GM06990 (cell line): ENCODE data around the gene BRF1.
A peak's percentile ranks its signal among the peaks of the same experiment; 100 is the strongest.
"Not testable (repeated sequence)": the region's sequence is repeated elsewhere in the genome, so short reads cannot be mapped to it uniquely, and the experiment has no call there.

Experiments
- DNase-seq: peaks from one replicate; pipeline ENCODE4 v3.0.0-alpha.2; 2011; ENCODE audit not compliant: insufficient read length; ENCODE audit errors: extremely low read depth
- H3K27me3 ChIP-seq: replicated peaks from 2 replicates; pipeline ENCODE4 v1.6.0; 2011; ENCODE audit warnings: low read length; ENCODE audit not compliant: control insufficient read depth, insufficient read depth
- H3K36me3 ChIP-seq: 2 replicates; pipeline ENCODE4 v1.5.1; 2011; ENCODE audit warnings: low read length; ENCODE audit not compliant: control insufficient read depth, insufficient read depth
- H3K4me3 ChIP-seq: replicated peaks from 2 replicates; pipeline ENCODE4 v1.5.1; 2011; ENCODE audit warnings: low read depth, mild to moderate bottlenecking, control low read depth, low read length
- CTCF ChIP-seq: IDR thresholded peaks from 2 replicates; pipeline ENCODE4 v1.5.1; 2011; ENCODE audit warnings: low read length, control low read depth, mild to moderate bottlenecking, inconsistent platforms; ENCODE audit not compliant: insufficient read depth, poor library complexity, severe bottlenecking

BRF1 gene

GRCh38 chr14:105283028-105283427 lies 17.8 kb downstream of the BRF1 start:
- Histone ChIP-seq H3K36me3 (peaks cover 1% of the 10 kb centered on the region), H3K4me3 (no peak overlapping the region), H3K27me3 (no peaks in the 10 kb centered on the region)
- DNase-seq: no peak
- no peak for TF ChIP-seq CTCF

- H3K36me3 ChIP-seq: peaks cover 1% of the 10 kb centered on the region
- no peak for TF ChIP-seq CTCF
- DNase-seq: no peak
- no peaks in the 10 kb centered on the region for H3K27me3 ChIP-seq
- no peak overlapping the region for H3K4me3 ChIP-seq
These were observed 18.6 kb downstream of the BRF1 start for GRCh38 chr14:105282098-105282725.

GRCh38 chr14:105281371-105282097 lies 19.3 kb downstream of the BRF1 start:
- no peak for DNase-seq
- TF ChIP-seq CTCF: peak; percentile 63
- Histone ChIP-seq H3K27me3 (no peaks in the 10 kb centered on the region), H3K36me3 (peaks cover 1% of the 10 kb centered on the region), H3K4me3 (no peak overlapping the region)

- Histone ChIP-seq H3K36me3 (peaks cover 1% of the 10 kb centered on the region), H3K27me3 (no peaks in the 10 kb centered on the region), H3K4me3 (no peak overlapping the region)
- DNase-seq: no peak
- no peak for TF ChIP-seq CTCF
These were observed 20.3 kb downstream of the BRF1 start for GRCh38 chr14:105280525-105280924.

- Histone ChIP-seq H3K27me3 (no peaks in the 10 kb centered on the region), H3K4me3 (no peak overlapping the region), H3K36me3 (peaks cover 1% of the 10 kb centered on the region)
- no peak for TF ChIP-seq CTCF
- DNase-seq: no peak
These were observed 21.0 kb downstream of the BRF1 start for GRCh38 chr14:105279642-105280361.

- not testable (repeated sequence) for H3K36me3 ChIP-seq, H3K27me3 ChIP-seq, DNase-seq, H3K4me3 ChIP-seq
These were observed 23.4 kb downstream of the BRF1 start for GRCh38 chr14:105277448-105277847.
